Activated CD4-positive, alpha-beta T cell treated with anti-CD3 and anti-CD28 coated beads for 48 hours (primary cell): ENCODE results near the gene PTPRM.
"Not testable (repeated sequence)": the region's sequence is repeated elsewhere in the genome, so short reads cannot be mapped to it uniquely, and the experiment has no call there.

Source experiments
- DNase-seq: peaks from one replicate; pipeline ENCODE4 v3.0.0-alpha.2; 2020

PTPRM gene

GRCh38 chr18:8020132-8020846 is 453.2 kb downstream of the PTPRM start:
- DNase-seq, result no peak

GRCh38 chr18:8029061-8029460 is 461.9 kb downstream of the PTPRM start:
- DNase-seq, result no peak

- DNase-seq, result no peak
Observed at GRCh38 chr18:8029731-8030130, 462.6 kb downstream of the PTPRM start.

- no peak for DNase-seq
Observed at GRCh38 chr18:8030201-8030600, 463.1 kb downstream of the PTPRM start.

- no peak for DNase-seq
Observed at GRCh38 chr18:8031496-8031895, 464.4 kb downstream of the PTPRM start.

- DNase-seq, result no peak
Observed at GRCh38 chr18:8034674-8035073, 467.6 kb downstream of the PTPRM start.

- DNase-seq, result no peak
Observed at GRCh38 chr18:8036551-8036950, 469.4 kb downstream of the PTPRM start.

GRCh38 chr18:8037296-8037695 is 470.2 kb downstream of the PTPRM start:
- DNase-seq, result no peak

- DNase-seq, result no peak
Observed at GRCh38 chr18:8040021-8040420, 472.9 kb downstream of the PTPRM start.

GRCh38 chr18:8041526-8042111 is 474.5 kb downstream of the PTPRM start:
- no peak for DNase-seq

- DNase-seq, result no peak
Observed at GRCh38 chr18:8044004-8044403, 476.9 kb downstream of the PTPRM start.

GRCh38 chr18:8045160-8045883 is 478.2 kb downstream of the PTPRM start:
- DNase-seq, result no peak

- peak; percentile 60 for DNase-seq
Observed at GRCh38 chr18:8045884-8046281, 478.8 kb downstream of the PTPRM start.

GRCh38 chr18:8046441-8046840 is 479.3 kb downstream of the PTPRM start:
- no peak for DNase-seq

- no peak for DNase-seq
Observed at GRCh38 chr18:8049147-8049546, 482.0 kb downstream of the PTPRM start.

- no peak for DNase-seq
Observed at GRCh38 chr18:8050616-8051329, 483.7 kb downstream of the PTPRM start.

GRCh38 chr18:8051453-8051852 is 484.3 kb downstream of the PTPRM start:
- no peak for DNase-seq

- DNase-seq, result no peak
Observed at GRCh38 chr18:8052237-8052701, 485.2 kb downstream of the PTPRM start.

- no peak for DNase-seq
Observed at GRCh38 chr18:8056723-8057122, 489.6 kb downstream of the PTPRM start.

GRCh38 chr18:8063152-8063551 is 496.0 kb downstream of the PTPRM start:
- DNase-seq, result not testable (repeated sequence)

GRCh38 chr18:8063733-8064132 is 496.6 kb downstream of the PTPRM start:
- no peak for DNase-seq

GRCh38 chr18:8065284-8065683 is 498.2 kb downstream of the PTPRM start:
- no peak for DNase-seq

- DNase-seq, result no peak
Observed at GRCh38 chr18:8065773-8066172, 498.7 kb downstream of the PTPRM start.
